ENCODE results near the gene ACVRL1.
A peak's percentile ranks its signal among the peaks of the same experiment; 100 is the strongest.

The ACVRL1 gene

DNA sequence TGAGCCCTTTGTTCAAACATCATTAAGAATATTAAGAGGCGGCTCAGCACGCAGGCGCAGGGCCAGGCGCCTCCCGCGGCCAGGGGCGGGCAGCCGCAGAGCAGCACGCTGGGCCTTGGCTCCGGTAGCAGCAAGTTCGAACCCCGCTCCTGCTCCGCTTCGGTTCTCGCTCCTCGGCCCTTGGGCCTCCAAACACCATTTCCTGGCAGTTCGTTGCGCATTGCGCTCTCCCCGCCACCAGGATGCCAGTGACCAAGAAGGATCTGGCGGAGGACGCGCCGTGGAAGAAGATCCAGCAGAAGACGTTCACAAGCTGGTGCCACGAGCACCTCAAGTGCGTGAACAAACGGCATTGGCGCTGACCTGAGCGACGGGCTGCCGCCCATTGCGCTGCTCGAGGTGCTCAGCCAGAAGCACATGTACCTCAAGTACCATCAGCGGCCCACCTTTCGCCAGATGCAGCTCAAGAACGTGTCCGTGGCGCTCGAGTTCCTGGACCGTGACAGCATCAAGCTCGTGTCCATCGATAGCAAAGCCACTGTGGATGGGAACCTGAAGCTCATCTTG lies 6.9 kb upstream of the ACVRL1 start:
- no peak for DNase-seq

- no peak for DNase-seq
These were observed 6.0 kb upstream of the ACVRL1 start for GRCh38 chr12:51901121-51901817.

DNA sequence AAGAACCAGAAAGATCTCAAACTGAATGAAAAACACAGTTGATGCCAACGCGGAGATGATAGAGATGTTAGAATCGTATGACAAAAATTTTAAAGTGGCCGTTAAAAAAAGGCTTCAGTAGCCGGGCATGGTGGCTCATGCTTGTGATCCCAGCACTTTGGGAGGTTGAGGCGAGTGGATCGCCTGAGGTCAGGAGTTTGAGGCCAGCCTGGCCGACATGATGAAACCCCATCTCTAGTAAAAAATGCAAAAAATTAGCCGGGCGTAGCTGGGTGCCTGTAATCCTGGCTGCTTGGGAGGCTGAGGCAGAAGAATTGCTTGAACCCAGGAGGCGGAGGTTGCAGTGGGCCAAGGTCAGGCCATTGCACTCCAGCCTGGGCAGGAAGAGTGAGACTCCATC lies 5.4 kb upstream of the ACVRL1 start:
- DNase-seq: no peak

DNA sequence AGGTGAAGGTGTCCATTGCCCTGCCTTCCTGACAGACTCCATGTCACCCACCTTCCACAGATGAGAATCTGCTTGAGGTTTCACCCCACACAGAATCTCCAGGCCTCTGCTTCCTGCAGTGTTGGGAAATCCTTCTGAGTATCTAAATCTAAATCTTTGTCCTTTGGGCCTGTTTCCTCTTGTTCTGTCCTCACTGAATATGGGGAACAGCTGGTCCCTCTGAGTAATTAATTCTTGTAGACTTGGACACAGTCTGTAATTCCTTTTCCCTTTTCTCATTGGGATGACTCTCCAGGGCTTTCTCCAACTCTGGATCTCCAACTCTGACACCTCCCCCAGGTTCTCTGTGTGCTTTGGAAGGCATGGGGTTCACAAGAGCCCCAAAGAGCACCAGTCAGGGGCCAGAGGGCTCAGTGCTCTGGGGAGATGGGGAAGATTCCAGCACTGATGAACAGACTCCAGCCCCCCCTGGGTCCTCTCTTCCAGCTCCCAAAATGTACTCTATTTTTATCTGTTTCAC lies 2.3 kb upstream of the ACVRL1 start:
- peak; percentile 53 for DNase-seq

GRCh38 chr12:51905471-51906429 lies 1.6 kb upstream of the ACVRL1 start:
- no peak for DNase-seq

GRCh38 chr12:51906430-51907082 lies 748 bp upstream of the ACVRL1 start:
- DNase-seq: no peak

- DNase-seq: no peak
These were observed 637 bp downstream of the ACVRL1 start for GRCh38 chr12:51907856-51908425.

DNA sequence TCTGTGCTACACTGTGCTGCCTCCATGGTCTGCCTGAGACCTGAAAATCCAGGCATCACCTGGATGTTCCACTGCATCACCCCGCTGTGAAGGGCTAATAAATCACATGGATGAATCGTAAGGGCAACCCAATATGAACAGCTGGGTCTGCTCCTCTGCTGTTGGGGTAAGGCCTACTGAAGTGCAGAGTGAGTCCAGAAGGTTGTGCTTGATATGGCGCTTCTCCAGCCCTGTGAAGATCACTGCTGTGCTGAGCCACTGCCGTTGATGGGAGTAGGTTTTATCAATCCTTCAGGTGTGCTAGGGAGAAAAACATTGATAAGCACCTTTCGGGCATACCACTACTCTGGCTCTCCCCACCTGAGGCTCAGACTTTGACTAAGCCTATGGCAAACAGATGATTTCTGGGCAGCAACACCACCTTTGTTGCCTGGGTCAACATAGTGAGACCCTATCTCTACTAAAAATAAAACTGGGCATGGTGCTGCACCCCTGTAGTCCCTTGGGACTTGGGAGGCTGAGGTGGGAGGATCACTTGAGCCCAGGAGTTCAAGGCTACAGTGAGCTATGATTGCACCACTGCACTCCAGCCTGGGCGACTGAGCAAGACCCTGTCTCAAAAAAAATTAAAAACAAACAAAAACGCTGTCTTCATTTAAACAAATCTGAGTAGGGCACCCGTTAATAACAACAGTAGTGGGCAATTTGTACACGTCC lies 1.7 kb downstream of the ACVRL1 start:
- no peak for DNase-seq

DNA sequence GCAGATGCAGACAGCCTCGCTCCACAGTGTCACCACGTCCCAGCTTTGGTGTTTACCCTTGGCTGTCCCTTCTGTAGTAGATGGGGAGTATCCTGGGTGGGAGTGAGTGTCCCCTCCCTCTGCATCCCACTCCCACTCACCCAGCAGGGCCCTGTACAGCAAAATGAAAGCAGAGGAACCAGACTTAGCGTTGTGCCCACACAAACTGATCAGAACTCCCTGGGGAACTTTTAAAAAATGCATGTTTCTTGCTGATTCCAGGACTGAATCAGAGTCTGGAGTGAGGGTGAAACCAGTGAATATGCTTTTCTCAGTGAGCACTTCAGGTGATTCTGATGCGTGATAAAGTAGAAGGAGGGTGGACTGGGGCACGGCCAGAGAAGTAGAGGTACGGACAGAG lies 2.9 kb downstream of the ACVRL1 start:
- DNase-seq: no peak

GRCh38 chr12:51910691-51911090 lies 3.4 kb downstream of the ACVRL1 start:
- no peak for DNase-seq

- DNase-seq: no peak
These were observed 4.0 kb downstream of the ACVRL1 start for GRCh38 chr12:51911307-51911706.

DNA sequence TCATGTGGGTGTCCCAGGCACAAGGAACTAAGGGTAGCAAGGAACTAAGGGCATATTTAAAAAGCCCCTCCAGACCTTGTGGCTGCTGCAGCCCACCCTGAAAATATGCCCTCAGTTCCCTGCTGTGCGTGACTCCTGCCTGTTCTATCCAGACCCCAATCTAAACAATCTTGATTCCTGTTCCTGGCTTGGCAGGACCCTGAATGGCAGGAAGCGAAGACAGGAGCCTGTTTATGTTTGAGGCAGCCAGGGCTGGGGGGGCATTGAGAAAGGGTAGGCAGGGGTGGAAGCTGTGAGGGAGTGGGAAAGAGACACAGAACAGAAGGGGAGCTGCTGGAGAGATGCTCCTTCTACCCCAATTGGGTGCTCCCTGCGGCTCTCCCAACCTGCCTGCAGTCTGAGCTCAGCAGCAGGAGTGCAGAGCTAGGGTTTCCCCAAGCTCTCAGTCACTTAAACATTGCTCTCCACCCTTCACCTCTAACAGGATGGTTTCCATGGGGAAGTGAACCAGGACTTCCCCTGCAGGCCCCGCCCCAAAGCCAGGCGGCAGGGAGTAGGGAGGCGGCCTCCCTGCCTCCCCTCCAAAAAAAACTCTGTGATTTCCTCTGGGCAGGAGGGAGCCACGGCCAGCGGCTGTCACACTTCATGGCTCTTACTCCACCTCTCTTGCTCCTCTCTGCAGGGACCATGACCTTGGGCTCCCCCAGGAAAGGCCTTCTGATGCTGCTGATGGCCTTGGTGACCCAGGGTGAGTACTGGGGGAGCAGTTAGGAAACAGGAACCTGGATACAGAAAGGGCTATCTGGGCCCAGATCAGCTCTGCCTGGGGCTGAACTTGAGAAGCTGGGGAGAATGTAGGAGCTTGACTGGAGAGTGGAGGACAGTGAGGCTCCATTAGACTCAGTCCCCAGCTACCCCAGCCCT lies 4.7 kb downstream of the ACVRL1 start:
- no peak for DNase-seq

DNA sequence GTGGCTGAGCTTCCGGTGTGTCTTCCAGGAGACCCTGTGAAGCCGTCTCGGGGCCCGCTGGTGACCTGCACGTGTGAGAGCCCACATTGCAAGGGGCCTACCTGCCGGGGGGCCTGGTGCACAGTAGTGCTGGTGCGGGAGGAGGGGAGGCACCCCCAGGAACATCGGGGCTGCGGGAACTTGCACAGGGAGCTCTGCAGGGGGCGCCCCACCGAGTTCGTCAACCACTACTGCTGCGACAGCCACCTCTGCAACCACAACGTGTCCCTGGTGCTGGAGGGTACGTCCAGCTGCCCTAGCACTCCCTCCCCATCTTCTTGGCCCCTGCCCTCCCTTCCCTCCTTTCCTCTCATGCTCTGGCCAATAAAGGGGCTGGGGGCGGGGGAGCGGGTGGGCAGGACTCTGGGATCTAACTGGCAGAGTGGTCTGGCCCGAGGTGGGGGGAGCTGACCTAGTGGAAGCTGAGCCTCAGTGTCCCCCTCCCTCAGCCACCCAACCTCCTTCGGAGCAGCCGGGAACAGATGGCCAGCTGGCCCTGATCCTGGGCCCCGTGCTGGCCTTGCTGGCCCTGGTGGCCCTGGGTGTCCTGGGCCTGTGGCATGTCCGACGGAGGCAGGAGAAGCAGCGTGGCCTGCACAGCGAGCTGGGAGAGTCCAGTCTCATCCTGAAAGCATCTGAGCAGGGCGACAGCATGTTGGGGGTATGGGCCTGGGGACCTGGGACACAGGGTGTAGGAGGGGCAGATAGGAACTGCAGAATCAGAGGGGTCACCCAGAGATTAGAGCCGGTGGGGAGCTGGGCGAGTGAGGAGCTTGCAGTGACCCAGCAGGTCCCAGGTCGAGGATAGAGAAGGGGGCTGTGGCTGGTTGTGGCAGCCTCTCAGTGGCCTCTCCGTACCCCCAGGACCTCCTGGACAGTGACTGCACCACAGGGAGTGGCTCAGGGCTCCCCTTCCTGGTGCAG lies 6.0 kb downstream of the ACVRL1 start:
- no peak for DNase-seq

DNA sequence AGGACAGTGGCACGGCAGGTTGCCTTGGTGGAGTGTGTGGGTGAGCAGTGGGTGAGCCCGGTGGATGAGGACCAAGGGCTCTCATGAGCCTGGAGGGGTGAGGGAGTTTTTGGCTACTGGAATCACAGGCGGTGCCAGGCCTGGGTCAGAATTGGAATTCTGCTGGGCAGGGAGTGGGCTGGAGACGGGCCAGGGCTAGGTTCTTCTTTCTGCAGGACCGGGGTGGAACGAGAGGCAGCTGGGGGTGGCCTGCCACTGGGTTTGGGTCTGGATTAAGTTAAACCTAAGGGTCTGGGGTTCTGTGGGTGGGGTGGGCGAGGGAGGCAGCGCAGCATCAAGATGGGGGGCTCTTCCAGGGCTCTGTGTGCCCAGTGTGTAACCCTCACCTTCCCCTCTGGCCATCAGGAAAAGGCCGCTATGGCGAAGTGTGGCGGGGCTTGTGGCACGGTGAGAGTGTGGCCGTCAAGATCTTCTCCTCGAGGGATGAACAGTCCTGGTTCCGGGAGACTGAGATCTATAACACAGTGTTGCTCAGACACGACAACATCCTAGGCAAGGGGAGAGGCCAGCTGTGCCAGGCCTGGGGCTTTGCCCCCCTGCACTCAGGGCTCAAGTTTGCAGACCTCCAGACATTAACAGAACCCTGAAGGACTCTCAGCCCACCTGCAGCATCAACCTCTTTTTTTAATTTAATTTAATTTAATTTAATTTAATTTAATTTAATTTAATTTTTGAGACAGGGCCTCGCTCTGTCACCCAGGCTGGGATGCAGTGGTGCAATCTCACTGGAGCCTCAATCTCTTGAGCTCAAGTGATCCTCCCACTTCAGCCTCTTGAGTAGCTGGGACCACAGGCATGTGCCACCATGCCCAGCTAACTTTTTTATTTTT lies 7.0 kb downstream of the ACVRL1 start:
- DNase-seq: no peak

GRCh38 chr12:51915003-51915625 lies 7.8 kb downstream of the ACVRL1 start:
- no peak for DNase-seq

DNA sequence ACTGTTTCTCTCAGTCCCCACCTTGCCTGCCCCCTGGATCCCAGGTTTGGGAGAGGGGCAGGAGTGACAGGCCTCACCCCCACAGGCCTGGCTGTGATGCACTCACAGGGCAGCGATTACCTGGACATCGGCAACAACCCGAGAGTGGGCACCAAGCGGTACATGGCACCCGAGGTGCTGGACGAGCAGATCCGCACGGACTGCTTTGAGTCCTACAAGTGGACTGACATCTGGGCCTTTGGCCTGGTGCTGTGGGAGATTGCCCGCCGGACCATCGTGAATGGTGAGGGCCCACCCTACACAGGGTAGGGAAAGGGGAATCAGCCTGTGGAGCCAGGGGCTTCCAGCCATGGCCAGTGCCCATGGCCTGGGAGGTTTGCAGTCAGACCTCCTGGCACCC lies 8.6 kb downstream of the ACVRL1 start:
- no peak for DNase-seq

DNA sequence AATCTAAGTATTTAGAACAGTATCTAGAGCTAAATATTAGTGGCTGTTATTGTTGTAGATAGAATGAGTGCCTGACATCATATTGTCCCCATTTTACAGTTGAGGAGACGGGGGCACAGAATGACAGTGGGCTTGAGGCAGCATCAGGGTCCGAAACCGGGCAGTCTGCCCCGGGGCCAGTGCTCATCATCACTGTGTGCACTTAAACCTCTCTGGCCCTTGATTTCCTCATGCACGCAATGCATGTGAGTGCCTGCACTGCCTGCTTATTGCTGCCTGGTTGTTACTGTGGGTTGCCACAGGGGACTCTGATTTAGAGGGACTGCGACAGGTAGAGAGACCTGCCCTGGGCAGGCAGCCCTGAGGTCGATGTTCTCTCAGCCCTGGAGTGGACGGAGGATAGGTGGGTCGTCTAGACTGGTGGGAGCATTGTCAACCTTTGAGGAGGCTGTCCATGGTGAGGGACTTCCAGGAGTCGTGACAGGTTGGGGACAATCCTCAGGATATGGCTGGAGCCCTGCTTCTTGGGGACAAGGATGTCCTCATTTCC lies 9.8 kb downstream of the ACVRL1 start:
- DNase-seq: no peak

Measured in DMS 273 treated with DMSO at 0.1 percent for 48 hours (cell line).